Measurements from ENCODE around the gene PALM.

- TF ChIP-seq CTCF (optimal IDR thresholded peaks at IDR 0.05 in 1 of 3, IDR thresholded peaks at IDR 0.05 in 1 of 3, conservative IDR thresholded peaks at IDR 0.05 in 1 of 3; ENCODE audit: extremely low read depth in 1 of 3, insufficient read depth in 2 of 3, low read length in 3 of 3) (no peak), EZH2 (IDR thresholded peaks at IDR 0.05; ENCODE audit: low read length) (no peak)
Observed at GRCh38 chr19:722553-723101, 13.9 kb downstream of the PALM start.
